T-helper 22 cell (primary cell): ENCODE data around the gene GATA6.

Experiments
- DNase-seq: peaks from one replicate; pipeline ENCODE4 v3.0.0-alpha.2; 2020; ENCODE audit warnings: low read depth

The GATA6 gene

DNA sequence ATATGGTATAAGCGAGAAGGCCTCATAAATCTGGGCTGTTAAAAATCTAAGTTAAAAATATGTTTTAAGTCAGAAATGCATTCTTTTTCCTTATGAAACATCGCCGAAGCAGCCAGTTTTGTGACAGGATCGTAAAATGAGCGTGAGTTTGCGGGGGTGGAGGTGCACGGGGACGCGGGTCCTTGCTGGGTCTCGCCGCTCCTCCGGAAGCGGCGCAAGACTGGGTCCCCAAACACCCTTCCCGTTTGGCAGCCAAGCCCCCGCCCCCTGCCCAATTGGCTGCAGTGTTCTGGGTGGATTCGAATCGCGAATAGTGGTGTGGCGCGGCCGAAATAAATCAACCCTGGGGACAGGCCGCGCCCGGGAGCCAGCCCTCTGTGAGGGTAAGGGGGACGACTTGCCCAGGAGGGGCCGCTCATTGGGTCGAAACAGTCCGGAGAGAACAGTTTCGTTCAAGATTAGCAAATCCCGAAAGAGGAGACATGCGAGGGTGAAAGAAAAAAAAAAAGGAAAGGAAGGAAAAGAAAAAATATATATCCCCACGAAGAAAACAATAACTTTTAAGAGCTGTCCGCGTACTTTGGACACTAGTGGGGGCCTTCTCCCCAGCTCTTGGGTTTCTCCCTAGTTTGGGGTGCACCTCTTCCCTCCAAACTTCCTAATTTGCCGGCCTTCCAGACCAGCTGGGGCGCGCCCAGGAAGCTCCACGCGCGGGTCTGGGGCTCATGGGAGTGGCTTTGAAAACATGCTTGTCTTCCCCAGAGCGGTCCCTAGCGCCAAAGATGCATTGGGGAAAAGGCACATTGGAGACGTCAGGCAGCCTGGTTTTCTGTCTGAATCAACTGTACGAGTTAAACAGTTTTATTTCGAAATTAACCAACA is 3.1 kb upstream of the GATA6 start:
- DNase-seq: no peak

DNA sequence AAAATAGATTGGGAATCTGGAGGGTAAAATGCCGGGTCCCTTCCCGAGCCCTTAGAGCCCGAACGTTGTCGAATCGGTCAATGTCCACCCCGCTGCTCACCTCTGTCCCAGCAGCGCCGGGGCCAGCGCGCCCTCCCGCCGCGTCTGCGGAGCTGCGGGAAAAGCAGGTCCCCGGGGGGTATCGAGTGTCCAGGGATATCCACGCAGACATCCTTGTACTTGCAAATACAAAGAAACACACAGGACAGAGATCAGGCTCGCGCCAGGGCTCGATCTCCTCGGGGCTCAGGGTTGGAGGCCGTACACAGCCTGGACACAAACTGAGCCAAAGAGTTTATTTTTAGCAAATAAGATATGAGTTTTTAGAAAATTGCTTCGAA is 2.3 kb upstream of the GATA6 start:
- no peak for DNase-seq

DNA sequence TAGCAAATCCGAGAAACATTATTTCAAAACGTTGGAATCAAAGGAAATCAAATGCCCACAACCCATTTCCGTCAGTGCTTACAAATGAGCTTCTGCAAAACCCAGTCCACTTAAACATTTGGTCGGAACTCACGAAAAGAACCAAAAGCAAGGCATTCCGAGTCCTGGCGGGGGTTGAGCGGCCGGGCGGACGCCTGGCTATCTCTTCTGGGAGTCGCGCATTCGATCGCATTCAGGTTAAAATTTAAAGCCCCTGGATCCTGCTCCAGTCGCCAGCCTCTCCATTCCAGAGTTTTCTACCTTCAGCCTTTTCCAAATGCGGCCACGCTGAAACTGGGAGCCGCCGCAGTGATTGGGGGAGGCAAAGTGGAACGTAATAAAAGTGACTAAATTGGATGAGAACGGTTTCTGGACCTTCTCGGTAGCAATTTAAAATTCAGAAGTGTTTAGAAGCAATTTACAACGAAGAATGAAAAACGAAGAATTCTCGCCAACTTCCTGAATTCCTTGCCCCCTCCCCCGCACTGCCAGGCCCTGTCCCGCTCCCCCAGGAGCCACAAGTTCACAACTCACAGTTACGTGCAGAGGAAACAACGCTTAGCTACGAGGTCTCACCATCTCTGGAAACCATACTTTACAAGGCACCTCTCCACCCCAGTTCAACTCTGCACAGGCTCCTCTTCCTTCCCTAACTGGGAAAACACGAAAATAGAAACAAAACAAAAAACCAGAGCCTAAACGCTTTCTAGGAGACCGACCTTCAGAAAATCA is 1.7 kb upstream of the GATA6 start:
- DNase-seq: no peak

DNA sequence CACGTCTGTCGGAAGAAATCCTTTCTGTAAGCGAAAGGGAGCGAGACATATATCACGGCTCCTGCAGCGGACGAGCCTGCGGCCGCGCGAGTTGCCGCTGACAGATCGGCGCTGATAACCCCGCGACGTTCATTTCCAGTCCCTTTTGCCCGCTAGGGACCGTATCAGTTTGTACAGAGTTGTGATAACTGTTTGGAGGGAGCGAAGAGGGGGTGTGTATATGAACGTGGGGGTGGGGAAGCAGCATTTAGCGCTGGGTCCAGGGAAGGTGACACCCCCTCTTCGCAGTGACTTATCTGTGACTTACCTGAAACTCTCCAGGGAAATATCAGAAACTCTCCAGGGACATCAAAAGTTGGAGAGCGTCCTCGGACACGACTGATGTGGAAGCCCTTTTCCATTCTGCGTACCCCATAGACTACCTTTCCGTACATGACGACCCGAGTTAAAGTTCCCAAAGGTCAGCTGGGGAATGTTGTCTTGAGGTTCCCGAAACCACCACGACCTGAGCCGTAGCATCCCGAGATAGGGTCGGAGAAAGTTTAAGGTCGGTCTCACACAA is 948 bp upstream of the GATA6 start:
- DNase-seq: no peak

DNA sequence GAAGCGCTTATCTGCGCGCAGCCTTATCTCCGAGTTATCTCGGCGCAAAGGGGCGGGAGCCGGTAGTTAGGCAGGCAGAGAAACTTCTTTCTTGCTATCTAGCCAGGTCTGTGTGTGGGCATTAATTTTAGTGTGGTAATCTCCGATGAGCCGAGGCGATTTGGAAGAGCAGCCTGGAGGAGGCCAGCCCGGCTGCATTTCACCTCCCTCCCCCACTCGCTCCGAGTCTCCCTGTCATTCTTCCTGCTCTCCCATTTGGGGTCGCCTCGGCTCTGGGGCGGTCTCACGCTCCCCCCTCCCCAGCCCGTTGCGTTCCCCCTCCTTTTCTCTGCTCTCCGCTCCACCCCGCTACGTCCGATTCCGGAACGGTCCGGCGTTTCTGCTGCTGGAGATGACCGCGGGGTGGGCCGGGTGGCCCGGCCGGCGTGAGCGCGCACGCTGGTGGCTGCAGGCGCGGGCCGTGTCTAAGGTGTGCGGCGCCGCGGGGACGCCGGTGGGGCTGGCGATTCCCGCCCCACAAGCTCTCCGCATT is 566 bp downstream of the GATA6 start:
- DNase-seq: no peak

DNA sequence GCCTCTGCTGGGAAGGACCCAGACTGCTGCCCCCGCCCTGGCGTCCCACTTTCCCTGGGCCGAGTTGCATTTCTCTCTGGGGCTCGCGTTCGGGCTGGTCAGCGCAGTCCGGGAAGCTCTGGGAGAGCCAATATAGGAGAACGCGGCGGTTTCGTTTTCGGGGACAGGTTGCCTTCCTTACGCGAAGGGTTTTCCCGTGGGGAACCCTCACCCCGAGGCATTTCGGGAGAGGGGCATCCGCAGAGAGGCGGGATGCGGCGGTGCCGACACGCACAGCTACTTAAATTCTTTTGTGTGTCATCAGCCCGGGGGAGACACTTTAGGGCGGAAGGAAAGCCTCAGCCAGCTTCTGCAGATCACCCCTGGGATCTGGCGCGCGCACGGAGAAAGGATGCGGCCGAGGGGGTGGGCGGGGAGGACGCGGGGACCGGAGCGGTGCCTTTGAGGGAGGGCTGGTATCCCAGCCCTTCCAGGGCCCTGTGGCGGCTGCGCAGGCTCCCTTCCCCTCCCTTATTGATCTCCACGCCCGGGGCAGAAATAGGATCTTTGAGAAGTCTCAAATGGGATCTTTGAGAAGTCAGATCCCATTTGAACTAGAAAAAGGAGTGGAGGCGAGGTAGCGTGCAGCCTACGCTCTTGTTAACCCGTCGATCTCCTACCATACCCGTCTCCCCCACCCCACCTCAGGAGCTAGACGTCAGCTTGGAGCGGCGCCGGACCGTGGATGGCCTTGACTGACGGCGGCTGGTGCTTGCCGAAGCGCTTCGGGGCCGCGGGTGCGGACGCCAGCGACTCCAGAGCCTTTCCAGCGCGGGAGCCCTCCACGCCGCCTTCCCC is 1.2 kb downstream of the GATA6 start:
- DNase-seq: no peak

DNA sequence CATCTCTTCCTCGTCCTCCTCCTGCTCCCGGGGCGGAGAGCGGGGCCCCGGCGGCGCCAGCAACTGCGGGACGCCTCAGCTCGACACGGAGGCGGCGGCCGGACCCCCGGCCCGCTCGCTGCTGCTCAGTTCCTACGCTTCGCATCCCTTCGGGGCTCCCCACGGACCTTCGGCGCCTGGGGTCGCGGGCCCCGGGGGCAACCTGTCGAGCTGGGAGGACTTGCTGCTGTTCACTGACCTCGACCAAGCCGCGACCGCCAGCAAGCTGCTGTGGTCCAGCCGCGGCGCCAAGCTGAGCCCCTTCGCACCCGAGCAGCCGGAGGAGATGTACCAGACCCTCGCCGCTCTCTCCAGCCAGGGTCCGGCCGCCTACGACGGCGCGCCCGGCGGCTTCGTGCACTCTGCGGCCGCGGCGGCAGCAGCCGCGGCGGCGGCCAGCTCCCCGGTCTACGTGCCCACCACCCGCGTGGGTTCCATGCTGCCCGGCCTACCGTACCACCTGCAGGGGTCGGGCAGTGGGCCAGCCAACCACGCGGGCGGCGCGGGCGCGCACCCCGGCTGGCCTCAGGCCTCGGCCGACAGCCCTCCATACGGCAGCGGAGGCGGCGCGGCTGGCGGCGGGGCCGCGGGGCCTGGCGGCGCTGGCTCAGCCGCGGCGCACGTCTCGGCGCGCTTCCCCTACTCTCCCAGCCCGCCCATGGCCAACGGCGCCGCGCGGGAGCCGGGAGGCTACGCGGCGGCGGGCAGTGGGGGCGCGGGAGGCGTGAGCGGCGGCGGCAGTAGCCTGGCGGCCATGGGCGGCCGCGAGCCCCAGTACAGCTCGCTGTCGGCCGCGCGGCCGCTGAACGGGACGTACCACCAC is 2.1 kb downstream of the GATA6 start:
- DNase-seq: no peak

DNA sequence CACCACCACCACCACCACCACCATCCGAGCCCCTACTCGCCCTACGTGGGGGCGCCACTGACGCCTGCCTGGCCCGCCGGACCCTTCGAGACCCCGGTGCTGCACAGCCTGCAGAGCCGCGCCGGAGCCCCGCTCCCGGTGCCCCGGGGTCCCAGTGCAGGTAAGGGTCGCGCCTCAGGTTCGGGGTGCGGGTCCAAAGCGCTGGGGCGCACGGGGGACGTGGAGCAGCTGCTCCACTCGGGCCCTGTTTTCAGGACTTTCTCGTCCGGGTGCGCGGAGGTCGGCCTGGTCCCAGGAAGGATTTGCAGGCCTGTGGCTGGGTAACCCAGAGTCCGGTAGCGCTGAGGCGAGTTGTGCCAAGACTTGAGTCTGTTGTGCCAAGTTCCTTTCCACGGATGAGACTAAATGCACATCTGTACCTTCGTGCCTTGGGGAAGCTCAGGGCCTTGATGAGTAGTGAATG is 2.8 kb downstream of the GATA6 start:
- no peak for DNase-seq

DNA sequence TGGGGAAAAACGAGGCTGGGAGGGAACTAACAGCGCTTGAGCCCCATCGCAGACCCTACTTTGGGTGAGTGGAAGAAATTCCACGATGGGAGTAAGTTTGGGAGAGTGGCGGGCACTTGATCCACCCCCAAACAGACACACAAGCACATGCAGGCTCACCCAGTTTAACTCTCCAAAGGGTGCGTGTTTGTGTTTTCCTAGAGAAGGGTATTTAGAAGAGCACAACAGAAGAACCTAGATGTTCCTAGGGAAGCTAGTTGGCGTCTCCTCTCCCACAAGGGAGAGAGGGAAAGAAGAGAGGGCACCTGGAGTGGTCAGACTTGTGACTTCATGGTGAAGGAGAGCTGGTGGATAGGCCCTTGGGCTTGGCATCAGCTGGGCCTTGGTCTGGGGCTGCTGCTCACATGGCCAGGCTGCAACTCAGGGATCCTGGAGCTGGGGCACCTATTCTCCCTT is 3.2 kb downstream of the GATA6 start:
- no peak for DNase-seq

DNA sequence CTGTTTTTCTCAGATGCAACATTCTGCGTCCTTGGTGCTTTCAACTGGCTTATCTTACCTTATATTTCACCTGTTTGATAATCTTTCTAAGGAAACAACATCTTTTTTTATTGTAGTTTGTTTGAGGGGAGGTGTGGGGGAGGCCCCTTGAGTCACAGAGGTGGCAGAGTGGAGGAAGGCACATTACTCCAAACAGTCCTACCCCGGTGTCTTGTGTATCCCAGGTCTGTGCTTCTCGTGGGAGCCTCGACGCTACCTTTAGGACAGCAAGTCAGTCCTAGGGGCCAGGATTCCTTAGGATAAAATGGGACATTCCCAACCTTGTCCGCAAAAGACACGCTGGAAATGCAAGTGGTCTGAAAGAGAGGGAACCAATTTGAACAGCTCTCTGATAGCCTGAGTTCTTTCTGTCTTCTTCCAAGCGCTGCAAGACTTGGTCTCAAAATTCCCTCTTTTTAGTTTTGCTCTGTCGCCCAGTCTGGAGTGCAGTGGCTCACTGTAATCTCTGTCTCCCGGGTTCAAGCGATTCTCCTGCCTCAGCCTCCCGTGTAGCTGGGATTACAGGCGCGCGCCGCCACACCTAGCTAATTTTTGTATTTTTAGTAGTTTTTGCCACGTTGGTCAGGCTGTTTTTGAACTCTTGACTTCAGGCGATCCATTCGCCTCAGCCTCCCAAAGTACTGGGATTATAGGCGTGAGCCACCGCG is 4.0 kb downstream of the GATA6 start:
- no peak for DNase-seq

DNA sequence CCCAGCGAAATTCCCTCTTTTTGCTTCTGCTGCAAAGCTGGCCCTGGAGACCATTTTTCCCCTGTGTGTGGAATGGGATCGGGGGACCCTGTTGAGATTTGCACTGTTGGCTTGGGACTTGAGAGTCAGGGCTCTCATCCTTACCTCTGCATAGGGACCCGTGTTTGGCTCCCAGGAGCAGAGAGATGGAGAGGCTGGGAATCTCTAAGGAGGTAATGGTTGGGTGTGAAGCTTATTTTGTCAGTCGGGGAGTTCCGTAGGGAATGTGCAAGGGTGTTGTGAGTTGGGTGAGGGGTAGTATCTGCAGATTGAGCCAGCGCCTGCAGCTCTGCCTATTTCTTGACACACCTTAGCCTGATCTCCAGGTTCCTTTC is 4.5 kb downstream of the GATA6 start:
- no peak for DNase-seq

DNA sequence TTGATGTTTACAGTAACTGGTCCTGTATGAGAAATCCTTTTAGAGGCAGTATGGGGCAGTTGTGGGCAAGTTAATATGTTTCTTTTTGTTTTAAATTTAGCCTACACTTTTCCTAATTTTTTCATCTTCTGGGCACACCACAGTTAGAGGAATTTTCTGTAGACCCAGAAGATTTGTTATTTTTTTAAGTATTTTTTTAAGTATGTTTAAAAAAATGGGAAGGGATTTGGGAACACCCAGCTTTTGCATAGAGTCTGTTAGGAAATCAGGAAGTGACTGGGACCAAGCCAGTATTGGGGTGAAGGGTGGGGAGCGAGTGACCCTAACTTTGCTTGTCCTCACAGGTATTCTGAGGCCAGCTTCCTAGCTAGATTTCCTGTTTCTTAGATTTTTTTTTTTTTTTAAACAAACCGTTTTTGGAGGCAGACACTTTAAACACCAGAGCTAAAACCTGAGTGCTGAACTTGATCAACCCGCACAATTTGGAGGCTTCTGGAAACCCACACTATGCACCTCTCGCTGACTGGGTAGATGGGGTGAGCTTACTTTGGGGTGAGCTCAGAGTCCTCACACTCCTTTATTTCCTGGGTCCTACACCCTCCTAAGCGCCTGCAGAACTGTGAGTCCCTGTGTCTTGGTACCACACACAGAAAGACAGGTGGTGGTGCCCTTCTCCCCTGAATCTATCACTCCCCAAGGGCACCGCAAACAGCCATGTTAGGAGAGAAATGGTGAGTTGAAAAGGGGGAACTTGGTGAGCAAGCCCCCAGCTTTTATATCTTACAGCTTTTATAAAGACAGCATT is 5.2 kb downstream of the GATA6 start:
- DNase-seq: no peak

DNA sequence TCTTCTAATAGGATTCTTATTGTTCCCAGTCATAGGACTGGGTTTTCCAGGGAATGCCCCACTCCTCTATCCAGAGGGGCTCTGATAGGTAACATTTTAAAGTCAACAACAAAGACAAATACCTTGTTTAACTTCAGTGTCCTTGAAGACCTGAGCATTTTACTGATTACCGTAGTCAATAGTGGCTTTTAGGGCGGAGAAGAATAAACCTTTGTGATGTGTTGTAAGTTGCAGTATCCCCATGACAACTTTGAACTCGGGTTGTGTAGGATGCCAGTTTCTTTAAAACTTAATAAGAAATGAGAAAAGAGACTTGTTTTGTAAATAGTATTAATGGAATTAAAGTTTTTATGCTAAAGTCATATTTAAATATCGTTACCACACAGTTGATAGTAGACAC is 6.0 kb downstream of the GATA6 start:
- DNase-seq: no peak

DNA sequence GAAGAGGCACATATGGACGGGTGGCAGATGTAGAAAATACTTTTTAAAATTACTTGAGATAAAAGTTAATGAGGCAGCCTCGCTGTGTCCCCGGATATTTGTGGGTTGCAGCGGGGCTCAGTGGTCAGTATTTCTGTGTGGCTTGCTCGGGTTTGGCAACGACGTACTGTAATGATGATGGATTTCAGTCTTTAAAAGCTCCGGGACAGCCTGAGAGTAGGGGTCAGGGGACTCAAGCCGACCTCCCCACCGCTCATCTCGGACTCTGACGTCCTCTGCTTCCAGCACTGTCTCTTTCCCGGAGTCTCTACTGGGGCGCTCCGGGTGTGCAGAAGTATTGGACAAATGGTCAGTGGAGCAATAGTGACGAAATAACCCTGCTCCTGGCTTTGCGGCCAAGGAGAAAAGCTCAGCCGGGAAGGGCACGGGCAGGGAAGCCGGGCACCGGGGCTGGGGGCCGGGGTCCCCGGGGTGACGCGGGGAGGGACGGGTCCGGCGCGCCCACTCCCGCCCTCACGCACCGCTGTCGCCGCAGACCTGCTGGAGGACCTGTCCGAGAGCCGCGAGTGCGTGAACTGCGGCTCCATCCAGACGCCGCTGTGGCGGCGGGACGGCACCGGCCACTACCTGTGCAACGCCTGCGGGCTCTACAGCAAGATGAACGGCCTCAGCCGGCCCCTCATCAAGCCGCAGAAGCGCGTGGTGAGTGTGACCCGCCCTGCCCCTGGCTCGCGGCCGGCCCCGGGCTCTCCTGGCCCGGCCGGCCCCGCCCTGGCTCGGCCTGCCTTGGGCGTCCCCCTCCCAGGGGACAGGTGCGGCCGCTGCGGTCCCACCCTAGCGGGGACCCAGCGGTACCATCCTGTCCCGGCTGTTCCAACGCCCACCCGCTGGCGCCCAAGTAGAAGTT is 7.3 kb downstream of the GATA6 start:
- no peak for DNase-seq

DNA sequence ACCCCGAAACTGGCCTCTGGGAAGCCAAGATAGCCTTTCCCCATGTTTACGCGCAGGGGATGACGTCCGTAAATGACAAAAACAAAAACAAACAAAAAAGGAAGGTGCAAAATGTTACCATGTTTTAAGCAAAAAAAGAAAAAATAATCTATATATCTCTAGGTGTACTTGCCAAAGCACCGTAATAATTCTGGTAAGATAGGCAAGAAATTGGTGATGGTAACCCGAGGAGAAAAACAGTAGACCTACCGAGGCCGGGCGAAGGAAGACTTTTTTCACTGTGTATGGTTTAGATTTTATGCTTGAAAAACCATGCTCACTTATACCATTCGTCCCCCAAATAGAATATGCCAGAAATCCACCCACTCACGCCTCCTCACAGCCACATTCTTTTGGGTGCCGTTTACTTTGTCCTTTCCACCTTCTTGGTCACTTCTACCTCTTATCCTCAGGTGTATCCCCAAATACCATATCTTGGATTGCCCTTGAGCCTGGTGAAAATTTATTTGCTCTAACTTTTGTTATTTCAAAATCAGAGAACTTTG is 8.0 kb downstream of the GATA6 start:
- DNase-seq: no peak

DNA sequence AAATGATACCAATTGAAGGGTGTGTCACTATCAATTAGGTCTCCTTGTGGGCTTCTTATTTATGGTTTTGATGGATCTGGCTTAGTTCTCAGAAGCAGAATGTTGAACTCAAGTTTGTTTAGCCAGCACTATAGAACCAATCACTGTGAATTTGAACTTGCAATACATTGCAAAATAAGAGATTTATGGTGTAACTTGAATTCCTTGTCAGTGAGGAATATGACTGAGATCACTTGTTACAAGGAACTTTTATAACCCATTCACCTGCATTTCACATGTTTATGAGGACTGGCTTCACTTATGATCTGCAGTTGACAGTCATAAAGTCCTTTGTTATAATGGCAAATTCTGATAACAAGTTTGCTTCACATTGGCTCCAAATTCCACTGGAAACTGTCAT is 9.8 kb downstream of the GATA6 start:
- DNase-seq: no peak

DNA sequence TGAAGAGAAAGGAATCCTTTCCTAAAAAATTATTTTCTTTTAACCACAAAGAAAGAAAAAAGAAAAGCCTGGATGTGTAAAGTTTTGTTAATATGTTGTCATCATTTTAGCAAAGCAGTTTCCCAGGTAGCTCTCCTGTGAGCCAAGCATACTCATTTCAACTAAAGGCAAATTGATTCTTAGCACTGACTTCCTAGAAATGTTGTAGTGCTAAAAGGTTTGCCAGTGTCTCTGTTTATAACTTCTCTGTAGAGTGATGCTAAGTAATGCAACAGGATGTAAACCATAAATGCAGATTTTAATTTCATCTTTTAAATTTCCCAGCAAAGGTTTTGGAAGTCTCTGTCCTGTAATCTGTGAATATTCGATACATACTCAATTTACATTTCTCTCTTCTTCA is 10.2 kb downstream of the GATA6 start:
- no peak for DNase-seq

DNA sequence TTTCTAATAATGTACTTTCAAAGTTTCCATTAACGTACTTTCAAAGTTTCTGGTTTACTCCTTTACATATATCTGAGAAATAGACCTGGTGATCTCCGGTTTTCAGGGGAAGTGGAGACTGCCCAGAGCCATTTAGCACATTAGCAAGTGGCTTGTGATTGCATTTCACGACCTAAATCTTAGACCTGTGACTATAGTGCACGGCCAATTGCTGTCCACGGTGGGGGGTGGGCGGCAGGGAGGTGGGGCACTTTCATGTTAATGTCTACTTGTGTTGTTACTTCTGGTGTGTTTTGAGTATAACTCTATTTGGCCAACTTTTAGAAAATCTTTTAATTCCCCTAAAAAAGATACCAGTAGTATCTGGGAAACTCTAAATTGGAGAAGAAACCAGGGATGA is 11.3 kb downstream of the GATA6 start:
- no peak for DNase-seq
